Kasumi-1 (cell line): Measurements from ENCODE around the gene WDR86.

Source experiments
- DNase-seq, 2 experiments: peaks; one replicate each; lab custom pipeline; 2025; lab: John Stamatoyannopoulos, UW

Gene WDR86

DNA sequence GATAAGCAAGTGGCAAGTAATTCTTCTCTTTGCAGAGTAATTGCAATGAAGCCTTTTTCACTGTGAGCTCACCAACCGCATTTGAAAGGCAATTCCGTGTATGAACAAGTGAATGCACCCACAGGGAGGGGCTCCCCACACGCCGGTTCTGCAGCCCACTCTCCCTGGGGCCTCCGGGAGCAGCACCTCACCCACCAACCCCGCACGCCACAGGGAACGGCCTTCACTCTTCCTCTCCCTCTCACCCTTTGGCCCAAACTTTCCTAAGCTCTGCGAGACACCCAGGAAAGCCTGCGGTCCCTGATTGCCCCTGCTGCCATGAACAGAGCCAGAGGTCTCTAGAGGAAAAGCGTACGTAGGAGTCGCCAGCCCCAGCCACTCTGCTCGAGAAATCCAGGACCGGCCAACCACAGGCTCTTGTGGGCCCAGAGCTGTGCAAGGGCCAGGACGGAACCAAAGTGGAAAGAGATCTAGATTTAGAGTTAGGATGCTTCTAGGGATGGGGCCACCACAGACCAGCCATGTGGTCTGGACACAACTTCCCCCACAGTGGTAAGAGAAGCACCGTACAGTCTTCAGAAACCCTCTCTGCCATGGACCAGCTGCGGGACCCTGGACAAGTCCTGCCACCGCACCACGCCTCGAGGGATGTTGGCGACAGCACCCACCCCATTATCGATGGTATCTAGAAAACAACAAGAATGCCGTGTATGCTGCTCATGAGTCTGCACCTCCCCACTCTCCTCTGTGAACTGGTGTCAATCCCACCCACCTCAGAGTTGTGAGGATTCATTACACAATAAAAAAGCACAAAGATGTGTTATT, 3.6 kb downstream of the WDR86 start:
- DNase-seq, result no peak

DNA sequence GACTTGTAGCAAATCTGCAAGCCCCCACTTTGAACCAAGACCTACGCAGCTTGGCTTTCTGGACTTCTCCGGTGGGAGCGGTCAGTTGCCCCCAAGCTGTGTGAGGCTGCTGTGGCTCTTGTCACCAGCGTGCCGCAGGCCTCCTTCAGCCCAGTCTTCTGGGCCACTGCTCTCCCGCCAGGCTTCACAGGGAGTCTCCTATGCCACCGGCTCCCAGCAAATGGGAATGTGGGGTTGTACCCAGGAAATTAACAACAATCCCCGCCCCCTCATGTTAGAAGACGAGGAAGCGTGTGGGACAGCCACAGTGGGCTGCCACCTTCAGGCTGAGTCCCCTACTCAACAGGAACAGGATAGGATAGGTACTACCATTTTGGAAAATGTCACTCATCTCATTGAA, 4.2 kb downstream of the WDR86 start:
- no peak for DNase-seq

DNA sequence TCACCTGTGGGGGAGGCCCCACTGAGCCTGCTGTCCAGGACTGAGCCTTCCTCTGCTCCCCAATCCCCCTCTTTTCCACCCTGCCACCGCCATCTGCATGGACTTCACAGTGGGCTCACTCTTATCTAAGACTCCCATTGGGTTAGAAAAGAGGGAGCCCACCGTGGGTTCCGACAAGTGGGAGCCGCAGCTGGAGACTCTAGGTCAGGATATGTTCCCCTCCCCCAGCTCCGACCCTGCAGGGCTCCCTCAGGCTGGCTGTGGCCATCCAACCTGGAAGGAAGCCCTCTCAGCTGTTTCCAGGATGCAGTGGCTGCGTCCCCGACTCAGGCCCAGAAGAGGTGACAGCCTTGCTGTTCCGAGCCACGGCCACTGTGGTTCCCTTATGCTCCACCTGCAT, 4.8 kb downstream of the WDR86 start:
- no peak for DNase-seq

DNA sequence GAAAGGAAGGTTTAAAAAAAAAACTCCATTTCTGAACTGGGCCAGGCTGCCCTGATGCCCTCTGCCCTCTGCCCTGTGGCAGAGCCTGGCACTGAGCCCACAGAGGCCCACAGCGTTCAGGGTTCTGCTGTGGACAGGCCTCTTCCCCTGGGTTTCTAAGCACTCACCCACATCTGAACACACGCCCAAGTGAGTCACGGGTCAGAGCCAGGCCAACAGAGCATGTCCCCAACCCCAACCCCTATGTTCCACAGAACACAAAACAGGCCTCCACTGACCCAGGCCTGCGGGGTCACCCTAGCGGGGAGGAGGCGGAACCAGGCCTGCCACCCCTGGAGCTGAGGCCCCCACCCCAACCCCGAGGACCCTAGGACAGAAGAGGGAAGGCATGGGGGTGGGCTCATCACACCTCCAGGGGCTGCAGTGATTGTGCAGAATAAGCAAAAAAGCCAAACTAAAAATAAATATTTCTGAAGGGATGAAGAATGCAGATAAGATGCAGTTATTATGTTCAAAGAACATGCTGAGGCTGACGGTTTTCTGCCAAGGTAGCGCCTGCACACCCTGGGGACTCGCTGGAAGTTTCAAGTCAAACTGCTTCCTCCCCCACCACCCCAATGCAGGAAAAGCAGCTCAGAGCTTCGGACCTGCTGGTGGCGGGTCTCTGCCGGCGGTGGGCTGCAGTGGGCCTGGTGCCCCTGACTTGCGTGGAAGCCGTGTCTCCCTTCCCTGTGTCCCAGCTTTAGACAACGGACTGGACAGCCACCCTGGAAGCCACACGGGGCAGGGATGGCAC, 5.4 kb downstream of the WDR86 start:
- DNase-seq, result no peak

DNA sequence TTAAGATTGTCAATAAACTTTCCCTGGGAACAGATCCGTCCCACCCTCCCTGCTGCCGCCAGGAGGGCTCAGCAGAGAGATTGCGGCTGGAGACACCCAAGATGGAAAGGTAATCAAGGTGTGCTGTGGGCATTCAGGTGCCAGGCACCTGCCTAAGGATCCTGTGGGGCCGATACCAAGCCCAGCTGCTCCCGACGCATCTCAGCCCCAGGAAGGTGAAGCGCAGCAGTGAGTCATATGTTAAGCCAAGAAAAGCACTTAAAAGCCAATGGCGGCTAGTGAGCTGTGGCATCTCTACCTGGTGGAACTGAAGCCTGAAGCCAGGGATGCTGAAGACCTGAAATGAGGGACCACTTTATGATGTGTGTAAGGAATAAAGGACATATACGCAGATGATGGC, 6.1 kb downstream of the WDR86 start:
- DNase-seq, result no peak

DNA sequence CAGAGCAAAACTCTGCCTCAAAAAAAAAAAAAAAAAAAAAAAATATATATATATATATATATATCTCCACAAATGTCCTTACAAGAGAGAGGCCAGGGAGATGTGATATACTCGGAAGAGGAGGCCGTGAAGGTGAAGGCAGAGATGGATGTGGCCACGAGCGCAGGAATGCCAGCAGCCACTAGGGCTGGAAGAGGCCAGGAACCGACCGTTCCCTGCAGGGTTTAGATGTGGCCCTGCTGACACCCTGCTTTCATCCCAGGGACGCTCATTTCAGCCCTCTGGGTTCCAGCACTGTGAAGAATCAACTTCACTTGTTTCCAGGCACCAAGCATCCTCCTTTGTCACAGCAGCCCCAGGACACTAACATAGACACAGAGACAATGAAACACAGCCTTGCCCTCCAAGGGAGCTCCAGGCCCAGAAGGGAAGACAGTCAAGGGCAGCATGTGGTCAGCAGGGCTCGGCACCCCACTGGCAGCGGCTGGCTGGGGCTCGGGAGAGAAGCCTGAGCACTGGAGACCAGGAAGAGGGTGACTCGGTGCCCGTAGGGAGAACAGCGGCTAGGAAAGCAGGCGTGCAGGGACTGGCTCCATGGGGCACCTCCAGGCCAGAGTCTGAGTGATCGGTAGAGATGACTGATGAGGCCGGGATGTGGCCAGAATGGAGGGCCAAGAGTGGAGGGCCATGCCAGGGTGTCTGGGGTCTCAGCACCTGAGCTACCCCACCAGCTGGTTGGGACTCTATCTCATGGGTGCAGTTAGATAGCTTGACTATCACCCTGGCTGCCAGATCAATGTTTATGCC, 7.6 kb downstream of the WDR86 start:
- no peak for DNase-seq

DNA sequence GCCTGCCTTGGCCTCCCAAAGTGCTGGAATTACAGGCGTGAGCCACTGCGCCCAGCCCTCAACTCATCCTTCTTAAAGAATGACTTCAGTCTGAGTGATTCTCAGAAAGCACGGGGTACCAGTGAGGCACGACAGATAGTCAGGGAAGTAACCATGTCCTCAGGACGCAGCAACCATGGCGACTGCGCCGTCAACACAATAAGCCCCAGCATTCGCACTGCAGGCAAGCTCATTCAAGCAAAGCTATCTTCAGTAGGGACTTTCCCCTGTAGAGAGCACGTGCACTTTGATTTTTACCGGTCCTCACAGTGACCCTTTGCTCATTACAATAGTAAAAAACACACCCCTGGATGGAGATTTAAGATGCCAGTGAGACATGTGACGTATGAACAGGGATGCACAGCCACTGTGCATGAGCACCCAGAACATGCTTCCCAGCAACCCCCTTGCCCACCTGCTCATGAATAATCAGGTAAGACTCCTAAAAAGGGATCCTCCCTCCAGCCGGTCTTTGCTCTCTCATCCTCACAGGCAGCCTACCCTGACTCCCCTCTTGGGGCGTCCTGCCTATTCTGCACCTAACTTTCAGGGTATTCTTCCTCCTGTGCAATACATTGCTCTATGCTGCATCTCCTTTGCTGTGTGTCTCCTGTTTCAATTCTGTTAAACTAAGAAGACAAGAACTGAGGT, 9.1 kb downstream of the WDR86 start:
- no peak for DNase-seq

DNA sequence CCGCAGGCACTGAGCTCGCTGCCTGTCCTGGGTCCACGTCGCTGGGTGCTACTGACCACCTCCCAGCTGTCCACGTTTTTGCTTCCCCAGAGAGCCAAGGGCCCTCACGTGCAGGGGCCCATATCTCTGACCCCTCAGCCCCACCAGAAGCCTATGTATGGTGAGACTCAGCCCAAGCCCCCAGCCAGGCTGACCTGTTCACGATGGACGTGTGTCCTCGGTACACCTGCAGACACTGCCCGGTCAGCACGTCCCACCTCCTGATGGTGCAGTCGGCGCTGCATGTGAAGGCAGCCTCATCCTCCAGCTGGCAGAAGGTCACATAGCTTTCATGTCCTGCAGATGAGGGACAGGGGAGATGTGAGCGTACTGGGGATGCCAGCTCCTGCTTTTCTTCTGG, 9.9 kb downstream of the WDR86 start:
- no peak for DNase-seq

DNA sequence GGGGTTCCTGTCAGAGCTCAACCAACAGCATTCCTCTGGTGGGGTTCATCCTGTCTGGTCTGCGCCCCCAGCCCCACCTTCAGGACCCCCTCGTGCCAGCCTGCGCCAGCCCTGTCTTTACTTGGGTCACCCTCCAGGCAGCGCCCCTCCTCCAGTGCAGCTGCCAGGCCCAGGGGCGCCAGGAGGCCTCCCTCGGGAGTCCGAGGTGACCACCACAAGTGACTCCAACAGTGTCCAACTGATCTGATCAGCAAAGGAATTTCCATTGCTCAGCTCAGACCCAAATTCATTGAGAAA, 10.6 kb downstream of the WDR86 start:
- no peak for DNase-seq

DNA sequence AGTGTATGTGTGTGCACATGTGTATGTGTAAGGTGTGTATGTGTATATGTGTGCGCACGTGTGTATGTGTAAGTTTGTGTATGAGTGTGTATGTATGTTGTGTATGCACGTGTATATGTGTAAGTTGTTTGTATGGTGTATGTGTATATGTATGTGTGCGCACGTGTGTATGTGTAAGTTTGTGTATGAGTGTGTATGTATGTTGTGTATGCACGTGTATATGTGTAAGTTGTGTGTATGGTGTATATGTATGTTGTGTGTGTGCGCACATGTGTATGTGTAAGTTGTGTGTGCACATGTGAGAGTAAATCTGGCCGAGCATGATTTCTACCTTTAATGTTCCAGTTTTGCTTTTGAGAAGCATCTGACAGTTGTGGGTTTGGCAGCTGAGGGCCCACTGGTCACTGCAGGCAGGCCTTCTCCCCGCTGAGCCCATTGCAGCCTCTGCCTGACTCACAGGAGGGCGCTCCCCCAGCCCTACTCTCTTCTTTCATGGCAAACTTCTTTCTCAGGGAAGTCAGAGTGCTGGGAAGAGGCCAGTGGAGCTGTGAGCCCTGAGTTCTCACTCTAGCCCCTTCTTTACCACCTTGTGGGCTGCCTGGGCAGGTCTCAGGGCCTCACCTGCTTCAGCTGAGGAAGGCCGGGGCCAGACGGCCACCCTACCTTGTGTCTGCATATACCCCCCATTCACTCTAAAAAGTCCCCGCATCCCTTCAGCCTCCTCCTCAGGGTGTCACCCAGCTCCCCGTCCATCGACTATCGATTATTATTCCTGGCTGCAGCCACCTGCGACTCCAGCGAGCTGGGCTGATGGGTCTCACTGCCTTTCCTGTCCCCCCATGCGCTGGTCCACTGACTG, 11.2 kb downstream of the WDR86 start:
- DNase-seq, result no peak

DNA sequence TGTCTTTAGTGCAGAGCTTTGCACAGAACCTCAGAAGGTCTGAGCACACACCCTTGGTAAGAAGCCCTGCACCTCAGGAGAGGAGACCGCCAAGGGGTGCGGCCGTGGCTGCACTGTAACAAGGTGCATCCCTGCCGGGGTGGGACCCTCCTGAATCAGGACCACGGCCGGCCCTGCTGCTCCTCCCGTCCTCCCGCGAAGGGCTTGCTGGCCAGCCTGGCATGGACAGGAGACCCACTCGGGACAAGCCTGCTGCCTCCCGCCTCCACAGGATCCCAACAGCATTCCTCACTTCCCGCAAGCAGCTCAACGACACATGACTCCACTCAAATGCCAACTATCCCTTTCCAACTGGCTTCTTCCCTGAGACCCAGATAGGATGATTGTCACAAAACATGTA, 12.8 kb downstream of the WDR86 start:
- DNase-seq, result no peak

DNA sequence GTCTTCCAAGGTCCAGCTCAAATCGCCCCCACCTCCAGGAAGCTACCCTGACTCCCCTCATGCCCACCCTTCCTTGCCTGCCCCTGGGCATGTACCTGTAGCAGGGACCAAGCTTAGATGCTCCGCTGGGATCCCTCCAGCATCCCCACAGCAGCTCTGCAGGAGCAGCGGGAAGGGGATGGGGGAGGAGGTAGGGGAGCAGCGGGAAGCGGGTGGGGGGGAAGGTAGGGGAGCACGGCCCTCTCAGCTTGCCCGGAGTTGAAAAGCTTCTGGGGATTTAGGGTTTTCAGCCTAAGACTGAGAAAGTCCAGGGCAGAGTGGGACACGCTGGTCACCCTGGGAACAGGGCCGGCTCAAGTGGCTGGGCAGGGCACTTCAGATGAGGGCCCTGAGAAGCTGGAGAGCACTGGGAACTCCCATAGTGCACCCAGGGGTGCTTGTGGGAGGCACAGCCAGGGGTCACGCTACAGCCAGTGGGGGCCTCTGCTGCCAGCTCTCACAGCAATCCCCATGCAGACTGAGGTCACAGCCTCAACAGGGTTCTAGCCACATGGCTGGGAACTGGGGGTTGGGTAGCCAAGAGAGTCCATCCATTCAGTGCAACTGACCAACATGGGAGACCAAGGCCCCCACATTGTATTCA, 13.4 kb downstream of the WDR86 start:
- no peak for DNase-seq

DNA sequence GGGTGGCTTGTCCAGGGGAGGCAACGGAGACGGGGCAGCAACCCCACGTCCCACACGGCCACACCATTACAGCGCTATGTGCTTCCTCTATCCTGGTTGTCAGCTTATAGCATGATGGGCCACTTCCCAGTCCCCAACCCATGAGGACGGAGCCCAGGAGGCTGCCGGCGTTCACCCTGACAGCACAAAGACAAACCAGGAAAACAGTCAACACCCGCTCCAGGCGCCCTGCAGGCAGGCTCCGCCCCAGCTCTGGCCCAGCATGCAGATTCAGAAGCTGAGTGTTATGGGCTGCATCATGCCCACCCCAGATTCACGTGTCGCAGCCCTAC, 14.8 kb downstream of the WDR86 start:
- DNase-seq, result no peak

DNA sequence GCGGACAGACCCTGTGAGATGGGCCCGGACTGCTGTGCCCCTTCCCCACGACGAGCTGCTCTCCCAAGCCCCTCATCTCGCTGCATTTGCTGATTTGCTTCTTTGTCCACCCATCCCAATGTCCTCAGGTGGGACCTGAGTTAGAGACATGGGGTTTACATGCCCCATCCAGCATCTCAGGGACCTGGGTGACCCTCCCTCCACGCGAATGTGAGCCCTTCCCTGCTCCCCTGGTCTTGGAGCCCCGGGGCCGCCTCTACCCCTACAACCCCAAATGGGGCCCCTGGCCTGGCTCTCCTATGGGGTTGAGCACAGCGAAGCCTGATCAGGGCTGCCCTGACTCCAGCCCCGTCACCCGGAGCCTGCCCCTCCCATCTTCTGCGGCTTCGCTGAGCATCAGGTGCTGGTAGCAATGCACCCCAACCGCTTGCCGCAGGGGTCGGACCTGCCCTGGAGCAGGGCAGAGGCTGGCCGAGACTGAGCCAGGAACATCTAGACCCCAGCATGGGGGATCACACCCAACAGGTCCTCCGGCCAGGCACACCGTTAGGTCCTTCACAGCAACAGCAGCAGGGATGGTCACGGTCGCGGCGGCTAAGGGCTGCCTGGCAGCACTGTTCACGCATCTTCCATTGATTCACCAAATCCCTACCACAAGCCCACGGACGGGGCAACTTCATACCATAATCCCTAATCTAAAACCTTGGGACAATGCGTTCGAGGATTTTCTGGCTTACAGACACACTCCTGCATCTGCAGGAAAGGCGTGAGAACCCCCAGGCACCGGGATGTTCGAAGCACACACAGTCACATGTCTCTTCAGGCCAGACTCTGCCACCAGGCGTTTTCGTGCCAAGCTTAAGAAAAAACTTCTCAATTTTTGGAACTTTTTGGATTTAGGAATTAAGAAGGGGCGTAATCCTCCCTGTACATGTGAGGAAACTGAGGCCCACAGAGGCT, 15.5 kb downstream of the WDR86 start:
- no peak for DNase-seq

DNA sequence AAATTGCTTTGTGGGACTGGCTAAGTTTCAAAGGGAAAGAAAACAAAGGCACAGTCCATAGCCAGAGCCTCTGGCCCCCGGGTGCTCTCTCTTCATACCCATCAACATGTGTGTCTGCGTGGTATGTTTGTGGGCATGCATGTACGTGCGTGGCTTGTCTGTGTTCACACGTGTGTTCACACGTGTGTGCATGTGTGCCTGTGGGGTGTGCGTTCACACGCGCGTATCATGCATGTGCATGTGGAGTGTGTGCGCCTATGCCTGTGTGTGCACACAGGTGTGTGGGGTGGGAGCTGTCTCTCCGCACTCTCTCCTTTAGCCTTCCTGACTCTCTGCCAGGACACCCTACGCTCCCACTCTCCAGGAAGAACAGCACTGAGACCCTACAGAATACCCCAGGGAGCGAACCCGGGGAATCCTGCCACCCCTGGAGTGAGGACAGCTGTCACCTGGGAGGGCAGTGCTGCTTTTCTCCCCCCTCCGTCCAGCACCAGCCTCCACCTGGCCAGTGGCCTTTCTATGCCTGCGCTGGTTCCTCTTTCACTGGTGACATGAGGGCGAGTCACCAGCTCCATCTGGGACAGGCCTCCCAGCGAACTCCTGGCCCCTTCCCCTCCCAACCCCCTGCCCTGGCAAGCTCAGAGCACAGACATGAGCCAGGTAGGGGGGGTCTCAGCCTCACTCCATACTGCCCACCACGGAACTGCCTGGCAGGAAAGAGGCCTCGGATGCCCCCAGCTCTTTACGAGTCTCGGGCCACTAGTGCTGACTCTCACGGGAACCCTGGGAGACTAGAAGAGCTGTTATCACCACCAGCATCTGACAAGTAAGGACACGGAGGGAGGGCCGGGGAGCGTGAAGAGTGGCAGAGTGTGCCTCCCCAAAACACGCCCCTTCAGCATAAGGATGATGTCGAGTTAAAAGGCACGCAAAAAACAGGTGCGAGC, 16.5 kb downstream of the WDR86 start:
- DNase-seq, result no peak

DNA sequence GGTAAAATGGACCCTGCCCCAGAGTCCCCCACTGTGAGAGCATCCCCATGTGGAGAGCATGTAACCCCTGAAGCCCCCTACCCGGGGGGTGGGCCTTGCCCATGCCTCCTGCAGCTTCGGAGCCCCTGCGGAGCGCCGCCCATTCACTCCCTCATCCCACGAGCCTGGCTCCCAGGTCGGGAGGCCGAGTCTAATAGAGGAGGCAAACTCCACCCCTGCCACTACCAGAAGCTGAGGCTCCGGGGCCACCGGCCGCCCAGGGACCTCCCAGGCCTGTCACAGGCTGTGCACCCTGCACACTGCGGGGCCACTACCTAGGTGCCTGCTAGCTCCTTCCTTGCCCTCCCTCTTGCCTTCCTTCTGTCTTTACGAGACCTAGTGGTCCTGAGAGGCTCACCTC, 17.4 kb downstream of the WDR86 start:
- no peak for DNase-seq

DNA sequence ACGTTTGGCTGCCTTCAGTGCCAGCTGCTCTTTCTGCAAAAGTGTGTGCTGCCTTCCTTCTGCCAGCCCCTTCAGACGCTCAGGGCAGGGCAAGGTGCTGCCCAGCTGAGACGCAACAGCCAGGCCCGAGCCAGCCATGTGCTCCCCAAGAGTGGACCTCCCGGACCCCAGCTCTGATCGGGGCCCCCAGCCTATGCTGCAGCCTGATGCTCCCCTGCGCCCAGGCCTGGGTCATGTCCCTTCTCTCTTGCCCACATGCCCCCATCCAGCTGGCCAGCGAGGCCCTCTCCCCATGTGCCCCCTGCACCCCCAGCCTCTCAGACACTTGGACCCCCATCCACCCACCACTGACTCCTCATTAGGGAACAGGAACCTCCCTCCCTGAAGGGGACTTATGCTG, 17.8 kb downstream of the WDR86 start:
- DNase-seq, result no peak

DNA sequence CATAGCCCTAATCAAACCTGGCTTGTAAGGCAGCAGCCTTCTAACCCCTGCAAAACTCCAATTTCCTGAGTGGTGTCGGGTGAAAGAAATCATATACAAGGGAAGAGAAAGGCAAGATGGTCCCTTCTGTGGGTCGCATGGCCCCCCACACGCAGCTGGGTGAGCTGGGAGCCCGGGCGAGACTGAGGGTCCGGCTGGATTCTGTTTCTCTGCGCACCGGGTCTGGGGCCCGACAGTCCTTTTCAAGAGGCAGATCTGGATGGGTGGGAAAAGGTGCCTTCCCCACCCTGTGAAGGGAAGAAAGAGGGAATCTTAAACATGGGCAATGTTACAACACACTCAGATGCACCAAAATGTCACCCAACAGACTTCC, 18.5 kb downstream of the WDR86 start:
- DNase-seq, result no peak
